IMR-90 (cell line): ENCODE data around the gene P3H1. TPM values are rescaled to one million over a fixed set of nuclear protein-coding genes. Genes with fewer than 3 reads are reported as not detected.

Experiments used
- ATAC-seq: fragments of 200-7000 bp; cut with Tn5 transposase; 2 replicates; pipeline ENCODE4 v1.9.1; 2020; ENCODE audit warnings: low read depth, mild to moderate bottlenecking, moderate library complexity
- BruUV-seq: library from RNA; stranded (reverse); fragments of 400-500 nt; replicated peaks from 2 replicates; lab custom pipeline; 2021; lab: Mats Ljungman, UMichigan
- CTCF ChIA-PET: fragments of 300-600 bp; formaldehyde crosslinking; extraction: SDS; loops from one replicate; lab custom pipeline; 2021; ENCODE audit warnings: antibody characterized with exemption; lab: Yijun Ruan, JAX
- POLR2A ChIA-PET: fragments of 300-600 bp; sonication (Branson Sonifier 250); formaldehyde crosslinking; loops from one replicate; lab custom pipeline; 2022; ENCODE audit warnings: antibody characterized with exemption; ENCODE audit not compliant: unreplicated experiment; lab: Charles Lee
- DNase-seq: peaks from one replicate; pipeline ENCODE4 v3.0.0; 2013
- H2AFZ ChIP-seq: replicated peaks from 2 replicates; pipeline ENCODE3; 2013; ENCODE audit warnings: low read length, mild to moderate bottlenecking; ENCODE audit not compliant: poor library complexity
- H2AK5ac ChIP-seq: 2 replicates; pipeline ENCODE4 v1.6.1; 2013; ENCODE audit warnings: low read depth, low read length, inconsistent platforms
- H2AK9ac ChIP-seq: replicated peaks from 2 replicates; pipeline ENCODE3; 2013; ENCODE audit warnings: mild to moderate bottlenecking, low read depth, low read length, moderate library complexity; ENCODE audit not compliant: poor library complexity
- H2BK120ac ChIP-seq: 2 replicates; pipeline ENCODE4 v1.6.1; 2013; ENCODE audit warnings: low read depth, low read length, inconsistent platforms
- H2BK15ac ChIP-seq: 3 replicates; pipeline ENCODE4 v1.6.1; 2013; ENCODE audit warnings: low read depth, low read length, inconsistent platforms
- H2BK20ac ChIP-seq: 2 replicates; pipeline ENCODE4 v1.6.1; 2013; ENCODE audit warnings: low read depth, mild to moderate bottlenecking, inconsistent platforms, low read length, moderate library complexity
- H2BK5ac ChIP-seq: 2 replicates; pipeline ENCODE4 v1.6.1; 2013; ENCODE audit warnings: mild to moderate bottlenecking, low read depth, low read length, inconsistent platforms; ENCODE audit not compliant: poor library complexity, severe bottlenecking
- H3K14ac ChIP-seq: replicated peaks from 2 replicates; pipeline ENCODE4 v1.6.1; 2013; ENCODE audit warnings: low read depth, low read length, inconsistent platforms
- H3K18ac ChIP-seq: 2 replicates; pipeline ENCODE4 v1.6.1; 2013; ENCODE audit warnings: low read depth, low read length, control low read depth
- H3K23ac ChIP-seq: 2 replicates; pipeline ENCODE4 v1.6.1; 2013; ENCODE audit warnings: low read depth, low read length, inconsistent platforms
- H3K27ac ChIP-seq: 2 replicates; pipeline ENCODE4 v1.5.1; 2013; ENCODE audit warnings: mild to moderate bottlenecking, control low read depth, low read length; ENCODE audit not compliant: insufficient read depth
- H3K27me3 ChIP-seq: 2 replicates; pipeline ENCODE4 v1.6.1; 2013; ENCODE audit warnings: low read length; ENCODE audit not compliant: control insufficient read depth, insufficient read depth
- H3K36me3 ChIP-seq: 2 replicates; pipeline ENCODE4 v1.6.1; 2013; ENCODE audit warnings: low read length, mixed read lengths; ENCODE audit not compliant: control insufficient read depth, insufficient read depth
- H3K4ac ChIP-seq: 2 replicates; pipeline ENCODE4 v1.6.1; 2013; ENCODE audit warnings: low read depth, low read length, inconsistent platforms
- H3K4me1 ChIP-seq: 2 replicates; pipeline ENCODE4 v1.6.1; 2013; ENCODE audit warnings: low read length, mixed read lengths; ENCODE audit not compliant: control insufficient read depth, insufficient read depth
- H3K4me2 ChIP-seq: 2 replicates; pipeline ENCODE4 v1.6.1; 2013; ENCODE audit warnings: low read depth, mild to moderate bottlenecking, control low read depth, low read length, moderate library complexity
- H3K4me3 ChIP-seq: 2 replicates; pipeline ENCODE4 v1.5.1; 2013; ENCODE audit warnings: low read depth, mild to moderate bottlenecking, control low read depth, low read length, moderate library complexity; ENCODE audit not compliant: insufficient read depth
- H3K56ac ChIP-seq: 2 replicates; pipeline ENCODE4 v1.6.1; 2013; ENCODE audit warnings: low read length, inconsistent platforms; ENCODE audit not compliant: insufficient read depth; ENCODE audit errors: extremely low read depth
- H3K79me1 ChIP-seq, 2 experiments: 2 replicates each; pipeline ENCODE4 v1.6.1; 2013; ENCODE audit warnings: low read length in 2 of 2, inconsistent platforms in 1 of 2, low read depth in 1 of 2
- H3K9ac ChIP-seq: 2 replicates; pipeline ENCODE4 v1.6.1; 2013; ENCODE audit warnings: low read depth, low read length, control low read depth
- H3K9me1 ChIP-seq: 2 replicates; pipeline ENCODE4 v1.6.1; 2013; ENCODE audit warnings: low read length, inconsistent platforms; ENCODE audit not compliant: insufficient read depth
- H3K9me3 ChIP-seq: 2 replicates; pipeline ENCODE4 v1.6.1; 2013; ENCODE audit warnings: low read length; ENCODE audit not compliant: control insufficient read depth, insufficient read depth
- H4K20me1 ChIP-seq: 2 replicates; pipeline ENCODE4 v1.6.1; 2013; ENCODE audit warnings: low read length, inconsistent platforms; ENCODE audit not compliant: insufficient read depth
- H4K5ac ChIP-seq: 2 replicates; pipeline ENCODE4 v1.6.1; 2013; ENCODE audit warnings: mild to moderate bottlenecking, low read depth, low read length, control low read depth
- H4K8ac ChIP-seq, 2 experiments: 2 replicates each; pipeline ENCODE4 v1.6.1; 2013; ENCODE audit warnings: low read depth in 2 of 2, low read length in 2 of 2, control low read depth in 1 of 2, inconsistent platforms in 1 of 2
- H4K91ac ChIP-seq: 2 replicates; pipeline ENCODE4 v1.6.1; 2013; ENCODE audit warnings: low read depth, low read length, inconsistent platforms; ENCODE audit not compliant: insufficient read depth
- BHLHE40 ChIP-seq: fragments of 150-350 bp; IDR thresholded peaks from 2 replicates; pipeline ENCODE4 v1.6.1; 2016; ENCODE audit warnings: mild to moderate bottlenecking, low read depth, low read length
- CEBPB ChIP-seq: IDR thresholded peaks from 2 replicates; pipeline ENCODE4 v1.6.1; 2012; ENCODE audit warnings: low read depth, low read length, improper control_type of control experiment
- CHD1 ChIP-seq: IDR thresholded peaks from 2 replicates; pipeline ENCODE4 v1.6.1; 2012; ENCODE audit warnings: low read depth, low read length, improper control_type of control experiment
- FOS ChIP-seq: fragments of 150-350 bp; IDR thresholded peaks from 2 replicates; pipeline ENCODE4 v1.6.1; 2016; ENCODE audit warnings: low read depth, low read length
- MAFK ChIP-seq: IDR thresholded peaks from 2 replicates; pipeline ENCODE4 v1.6.1; 2012; ENCODE audit warnings: low read depth, low read length, improper control_type of control experiment
- MAZ ChIP-seq: IDR thresholded peaks from 2 replicates; pipeline ENCODE4 v1.6.1; 2012; ENCODE audit warnings: low read depth, mild to moderate bottlenecking, low read length, improper control_type of control experiment, moderate library complexity, borderline replicate concordance
- MXI1 ChIP-seq: IDR thresholded peaks from 2 replicates; pipeline ENCODE4 v1.6.1; 2012; ENCODE audit warnings: low read depth, mild to moderate bottlenecking, low read length, moderate library complexity, borderline replicate concordance
- NFE2L2 ChIP-seq: fragments of 150-350 bp; IDR thresholded peaks from 2 replicates; pipeline ENCODE4 v1.6.1; 2016; ENCODE audit warnings: low read depth, mild to moderate bottlenecking, low read length
- POLR2A ChIP-seq: IDR thresholded peaks from 2 replicates; pipeline ENCODE4 v1.6.1; 2012; ENCODE audit warnings: mild to moderate bottlenecking, low read depth, low read length
- RAD21 ChIP-seq: IDR thresholded peaks from 2 replicates; pipeline ENCODE4 v1.6.1; 2012; ENCODE audit warnings: low read length, improper control_type of control experiment
- RCOR1 ChIP-seq: IDR thresholded peaks from 2 replicates; pipeline ENCODE4 v1.6.1; 2012; ENCODE audit warnings: mild to moderate bottlenecking, low read length, improper control_type of control experiment; ENCODE audit not compliant: insufficient replicate concordance
- RFX5 ChIP-seq: IDR thresholded peaks from 2 replicates; pipeline ENCODE4 v1.8.0; 2012; ENCODE audit warnings: low read depth, mild to moderate bottlenecking, low read length, moderate library complexity
- SMC3 ChIP-seq: fragments of 150-350 bp; IDR thresholded peaks from 2 replicates; pipeline ENCODE4 v1.6.1; 2016; ENCODE audit warnings: low read depth, mild to moderate bottlenecking, antibody characterized with exemption, low read length, moderate library complexity
- WGBS, 2 experiments: methylation state at CpG; one replicate each; pipeline versions ENCODE4 v1.1.5 to v1.1.7; 2013; ENCODE audit warnings: missing lambda C conversion rate in 2 of 2; ENCODE audit not compliant: insufficient read length in 1 of 2; ENCODE audit errors: extremely low coverage in 2 of 2; 5-methylcytosine and 5-hydroxymethylcytosine counted together
- dilution Hi-C: fragments of 300-500 bp; cut with HindIII; formaldehyde crosslinking; loops from one replicate; pipeline ENCODE4 v1.14.3; 2018; ENCODE audit warnings: low sequenced_read_pairs; ENCODE audit not compliant: unreplicated experiment
- in situ Hi-C: fragments of 300-500 bp; cut with MboI; formaldehyde crosslinking; loops from 3 replicates; pipeline ENCODE4 v1.14.3; 2019; ENCODE audit warnings: low sequenced_read_pairs, inconsistent platforms, mixed read lengths
- intact Hi-C: fragments of 100-400 bp; cut with micrococcal nuclease; formaldehyde crosslinking; loops from 2 replicates; pipeline ENCODE4 v1.10.0; 2022
- polyA plus RNA-seq, 3 experiments: library from polyadenylated mRNA; depleted of rRNA; stranded (reverse); fragments of >200 nt; gene quantifications; 2 replicates each; pipeline ENCODE4 v1.2.3, GENCODE V29; 2012; ENCODE audit warnings: low replicate concordance in 1 of 3
- total RNA-seq: library from RNA; depleted of rRNA; stranded (reverse); fragments of >200 nt; gene quantifications from 2 replicates; pipeline ENCODE4 v1.2.3, GENCODE V29; 2012
- TF ChIP-seq, protein P1 (sequence below): conservative IDR thresholded peaks from 2 replicates; pipeline ENCODE4 v1.5.1; 2012; ENCODE audit warnings: mild to moderate bottlenecking, low read depth, low read length, improper control_type of control experiment
- TF ChIP-seq, protein P2 (sequence below): fragments of 150-350 bp; IDR thresholded peaks from 2 replicates; pipeline ENCODE4 v1.6.1; 2016; ENCODE audit warnings: low read depth, mild to moderate bottlenecking, low read length, moderate library complexity, borderline replicate concordance
- TF ChIP-seq, protein P3 (sequence below): fragments of 150-350 bp; IDR thresholded peaks from 2 replicates; pipeline ENCODE4 v1.6.1; 2017; ENCODE audit warnings: mild to moderate bottlenecking, antibody characterized with exemption, low read length, low read depth

Gene P3H1
- total and polyA plus RNA-seq, 2 of the 4 experiments (the other 2 are of a cell fraction) = 108 to 210 TPM

GRCh38 chr1:42742141-42742540 lies 24.7 kb downstream of the P3H1 start:
- no peak overlapping the region for H4K5ac ChIP-seq
- WGBS, 2 experiments = 100% methylated on average over 1 of the region's 8 CpGs; no CpG with 5 or more reads in 1 of the 2 experiments
- peaks cover 16% of the 10 kb centered on the region for H3K36me3 ChIP-seq
- no peak overlapping the region for H3K14ac ChIP-seq
- no peak overlapping the region for H2BK20ac ChIP-seq
- H3K4me2 ChIP-seq = no peak overlapping the region
- no peak overlapping the region for H3K23ac ChIP-seq
- H3K18ac ChIP-seq = no peak overlapping the region
- in situ Hi-C loops = no loop called here
- H2BK5ac ChIP-seq = no peak overlapping the region
- no peak overlapping the region for H2AK9ac ChIP-seq
- no peak overlapping the region for H2BK120ac ChIP-seq
- dilution Hi-C loops = no loop called here
- H4K8ac ChIP-seq = no peak overlapping the region
- H3K27me3 ChIP-seq = no peaks in the 10 kb centered on the region; the same call in 1 of the 2 replicates
- H2AK5ac ChIP-seq = no peak overlapping the region
- CTCF ChIA-PET = no interaction called here
- BruUV-seq = no TSS peak
- POLR2A ChIA-PET = interaction anchor here (0.5 kb wide), 1 partner anchor 20 kb away, joined by 3 read pairs; no protein-coding TSS in a partner anchor
- peaks cover 14% of the 10 kb centered on the region for H4K20me1 ChIP-seq
- no peak overlapping the region for H4K91ac ChIP-seq
- peak overlapping the region; percentile 52 for H2AFZ ChIP-seq
- ATAC-seq = no peak
- H3K9me1 ChIP-seq = peaks cover 5% of the 10 kb centered on the region; the same call in 1 of the 2 replicates
- H3K79me1 ChIP-seq = peaks cover 0 to 3% of the 10 kb centered on the region in 2 experiments; a peak in 1 of 4 replicates
- no peaks in the 10 kb centered on the region for H3K4me1 ChIP-seq
- H3K4me3 ChIP-seq = no peak overlapping the region
- H3K4ac ChIP-seq = no peak overlapping the region
- no peak overlapping the region for H3K27ac ChIP-seq
- H3K56ac ChIP-seq = no peak overlapping the region
- H3K9ac ChIP-seq = no peak overlapping the region
- intact Hi-C loops = no loop called here
- DNase-seq = no peak
- TF ChIP-seq, protein P1, sequence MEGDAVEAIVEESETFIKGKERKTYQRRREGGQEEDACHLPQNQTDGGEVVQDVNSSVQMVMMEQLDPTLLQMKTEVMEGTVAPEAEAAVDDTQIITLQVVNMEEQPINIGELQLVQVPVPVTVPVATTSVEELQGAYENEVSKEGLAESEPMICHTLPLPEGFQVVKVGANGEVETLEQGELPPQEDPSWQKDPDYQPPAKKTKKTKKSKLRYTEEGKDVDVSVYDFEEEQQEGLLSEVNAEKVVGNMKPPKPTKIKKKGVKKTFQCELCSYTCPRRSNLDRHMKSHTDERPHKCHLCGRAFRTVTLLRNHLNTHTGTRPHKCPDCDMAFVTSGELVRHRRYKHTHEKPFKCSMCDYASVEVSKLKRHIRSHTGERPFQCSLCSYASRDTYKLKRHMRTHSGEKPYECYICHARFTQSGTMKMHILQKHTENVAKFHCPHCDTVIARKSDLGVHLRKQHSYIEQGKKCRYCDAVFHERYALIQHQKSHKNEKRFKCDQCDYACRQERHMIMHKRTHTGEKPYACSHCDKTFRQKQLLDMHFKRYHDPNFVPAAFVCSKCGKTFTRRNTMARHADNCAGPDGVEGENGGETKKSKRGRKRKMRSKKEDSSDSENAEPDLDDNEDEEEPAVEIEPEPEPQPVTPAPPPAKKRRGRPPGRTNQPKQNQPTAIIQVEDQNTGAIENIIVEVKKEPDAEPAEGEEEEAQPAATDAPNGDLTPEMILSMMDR = no peak
- TF ChIP-seq POLR2A (no peak), RAD21 (no peak), CHD1 (no peak), NFE2L2 (no peak), BHLHE40 (no peak), SMC3 (no peak), RCOR1 (no peak), CEBPB (no peak), MXI1 (no peak), MAFK (no peak), FOS (no peak), MAZ (no peak), RFX5 (no peak)
- TF ChIP-seq, protein P2, sequence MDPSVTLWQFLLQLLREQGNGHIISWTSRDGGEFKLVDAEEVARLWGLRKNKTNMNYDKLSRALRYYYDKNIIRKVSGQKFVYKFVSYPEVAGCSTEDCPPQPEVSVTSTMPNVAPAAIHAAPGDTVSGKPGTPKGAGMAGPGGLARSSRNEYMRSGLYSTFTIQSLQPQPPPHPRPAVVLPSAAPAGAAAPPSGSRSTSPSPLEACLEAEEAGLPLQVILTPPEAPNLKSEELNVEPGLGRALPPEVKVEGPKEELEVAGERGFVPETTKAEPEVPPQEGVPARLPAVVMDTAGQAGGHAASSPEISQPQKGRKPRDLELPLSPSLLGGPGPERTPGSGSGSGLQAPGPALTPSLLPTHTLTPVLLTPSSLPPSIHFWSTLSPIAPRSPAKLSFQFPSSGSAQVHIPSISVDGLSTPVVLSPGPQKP = no peak
- TF ChIP-seq, protein P3, sequence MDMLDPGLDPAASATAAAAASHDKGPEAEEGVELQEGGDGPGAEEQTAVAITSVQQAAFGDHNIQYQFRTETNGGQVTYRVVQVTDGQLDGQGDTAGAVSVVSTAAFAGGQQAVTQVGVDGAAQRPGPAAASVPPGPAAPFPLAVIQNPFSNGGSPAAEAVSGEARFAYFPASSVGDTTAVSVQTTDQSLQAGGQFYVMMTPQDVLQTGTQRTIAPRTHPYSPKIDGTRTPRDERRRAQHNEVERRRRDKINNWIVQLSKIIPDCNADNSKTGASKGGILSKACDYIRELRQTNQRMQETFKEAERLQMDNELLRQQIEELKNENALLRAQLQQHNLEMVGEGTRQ = no peak
- H3K9me3 ChIP-seq = no peaks in the 10 kb centered on the region
- no peak overlapping the region for H2BK15ac ChIP-seq
